ENCODE measurements around the gene C5AR2.

GRCh38 chr19:47381653-47382279 lies 49.8 kb downstream of the C5AR2 start:
- TF ChIP-seq NANOG (IDR thresholded peaks at IDR 0.05; ENCODE audit: borderline replicate concordance) (no peak), CTCF (conservative IDR thresholded peaks at IDR 0.05; ENCODE audit: low read depth in 2 of 2) (no peak), REST (IDR thresholded peaks at IDR 0.05; ENCODE audit: unreplicated experiment) (no peak)

Measured in GM23338 (cell line).